HG03571 (cell line): ENCODE measurements around the gene LRRIQ1.
"Not testable (repeated sequence)": the region's sequence is repeated elsewhere in the genome, so short reads cannot be mapped to it uniquely, and the experiment has no call there.

Experiments used
- ATAC-seq: cut with Tn5 transposase; IDR thresholded peaks from one replicate; pipeline ENCODE4 v1.9.1; 2021; ENCODE audit not compliant: unreplicated experiment

Gene LRRIQ1

GRCh38 chr12:85190728-85191127 is 154.6 kb downstream of the LRRIQ1 start:
- no peak for ATAC-seq

GRCh38 chr12:85203809-85204208 is 167.7 kb downstream of the LRRIQ1 start:
- not testable (repeated sequence) for ATAC-seq

GRCh38 chr12:85206543-85206942 is 170.4 kb downstream of the LRRIQ1 start:
- no peak for ATAC-seq

GRCh38 chr12:85224339-85224738 is 188.2 kb downstream of the LRRIQ1 start:
- ATAC-seq = not testable (repeated sequence)

- ATAC-seq = no peak
Measured at GRCh38 chr12:85225501-85225900, 189.3 kb downstream of the LRRIQ1 start.

GRCh38 chr12:85237327-85237726 is 201.2 kb downstream of the LRRIQ1 start:
- ATAC-seq = no peak

GRCh38 chr12:85244561-85244960 is 208.4 kb downstream of the LRRIQ1 start:
- no peak for ATAC-seq

GRCh38 chr12:85253853-85254252 is 217.7 kb downstream of the LRRIQ1 start:
- no peak for ATAC-seq

GRCh38 chr12:85257671-85258070 is 221.5 kb downstream of the LRRIQ1 start:
- no peak for ATAC-seq

- no peak for ATAC-seq
Measured at GRCh38 chr12:85260447-85260846, 224.3 kb downstream of the LRRIQ1 start.

- no peak for ATAC-seq
Measured at GRCh38 chr12:85260896-85261295, 224.7 kb downstream of the LRRIQ1 start.

GRCh38 chr12:85266356-85266755 is 230.2 kb downstream of the LRRIQ1 start:
- ATAC-seq = no peak

GRCh38 chr12:85273381-85274314 is 237.5 kb downstream of the LRRIQ1 start:
- ATAC-seq = no peak

GRCh38 chr12:85274315-85274651 is 238.1 kb downstream of the LRRIQ1 start:
- ATAC-seq = no peak

GRCh38 chr12:85275374-85275773 is 239.2 kb downstream of the LRRIQ1 start:
- ATAC-seq = no peak

- no peak for ATAC-seq
Measured at GRCh38 chr12:85277191-85277590, 241.0 kb downstream of the LRRIQ1 start.

GRCh38 chr12:85277900-85278597 is 241.9 kb downstream of the LRRIQ1 start:
- no peak for ATAC-seq

- no peak for ATAC-seq
Measured at GRCh38 chr12:85278598-85279448, 242.7 kb downstream of the LRRIQ1 start.

GRCh38 chr12:85279449-85280164 is 243.5 kb downstream of the LRRIQ1 start:
- ATAC-seq = no peak

- ATAC-seq = no peak
Measured at GRCh38 chr12:85280165-85280983, 244.2 kb downstream of the LRRIQ1 start, which contains the start of gene ALX1. Gene ALX1, plus strand, starts transcription at chr12:85280220. Its CDS starts 42 bp downstream, at chr12:85280262.
